Loucy (cell line): ENCODE measurements around the gene APOOL.

ENCODE experiments used
- CTCF ChIP-seq: fragments of 200-600 bp; sonication (generic); conservative IDR thresholded peaks from 2 replicates; pipeline ENCODE4 v1.5.1; 2014; ENCODE audit warnings: mild to moderate bottlenecking, antibody characterized with exemption, low read length
- EZH2phosphoT487 ChIP-seq: fragments of 200-600 bp; IDR thresholded peaks from 2 replicates; pipeline ENCODE4 v1.6.1; 2018; ENCODE audit warnings: antibody characterized with exemption, mild to moderate bottlenecking, moderate library complexity, borderline replicate concordance

GRCh38 chrX:85003655-85004244, at the start of gene APOOL:
- TF ChIP-seq EZH2phosphoT487 (no peak), CTCF (no peak)
